Measurements from ENCODE around the gene CDC25B. TPM values are rescaled to one million over a fixed set of nuclear protein-coding genes. Genes with fewer than 3 reads are reported as not detected.

CDC25B gene
- total and polyA plus RNA-seq, 2 of the 8 experiments (the other 6 are each of a cell fraction or from before 2014, with no cell fraction given), result 21.7 to 31.2 TPM

DNA sequence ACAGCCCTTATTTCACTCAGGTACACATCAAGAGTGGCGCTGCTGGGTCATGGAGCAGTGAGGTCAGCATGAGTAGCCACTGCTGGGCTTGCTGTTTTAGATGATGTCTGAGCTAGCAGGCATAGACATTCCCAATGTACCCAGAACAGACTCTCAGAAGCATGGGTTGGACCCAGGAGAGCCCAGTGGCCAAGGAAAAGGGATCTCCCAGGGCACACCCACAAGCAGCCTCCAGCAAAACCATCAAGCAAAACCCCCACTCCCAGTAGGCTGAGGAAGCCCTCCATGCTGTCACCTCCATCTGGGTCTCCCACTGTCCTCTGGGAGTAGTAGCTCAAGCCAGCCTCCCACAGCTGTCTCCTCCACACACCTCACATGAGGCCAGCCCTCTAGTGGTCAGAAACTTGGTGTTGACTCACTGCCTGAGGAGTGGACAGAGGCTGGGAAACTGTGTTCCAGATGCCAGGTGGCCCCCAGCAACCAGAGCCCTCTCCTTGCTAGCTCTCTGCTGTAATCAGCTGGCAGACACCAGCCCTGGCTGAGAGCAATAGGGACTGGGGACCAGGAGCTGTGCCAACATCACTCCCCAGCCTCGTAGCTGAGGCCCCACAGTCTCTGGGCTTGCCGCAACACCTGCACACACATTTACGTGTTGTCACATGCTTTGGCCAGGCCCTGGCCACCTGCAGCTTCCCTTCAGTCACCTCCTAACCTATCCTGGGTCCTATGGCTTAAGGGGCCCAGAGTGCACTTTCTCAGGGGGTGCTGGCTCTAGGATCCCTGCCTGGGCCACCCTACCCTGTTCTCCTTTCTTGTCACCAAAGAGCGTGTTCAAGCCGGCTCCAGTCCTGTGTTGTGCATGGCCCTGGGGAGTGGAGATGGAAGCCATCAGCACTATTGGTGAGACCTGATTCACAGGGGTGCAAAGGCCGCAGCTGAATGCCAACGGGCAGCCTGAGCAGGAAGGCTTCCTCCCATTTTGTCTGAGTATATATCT lies 22.3 kb downstream of the CDC25B start (continued):
- TF ChIP-seq SIN3A (conservative IDR thresholded peaks at IDR 0.05 in 1 of 2, IDR thresholded peaks at IDR 0.05 in 1 of 2; ENCODE audit: low read depth in 1 of 2, low read length in 2 of 2), result no peak
- no peak for TF ChIP-seq GTF2F1 (IDR thresholded peaks at IDR 0.05; ENCODE audit: borderline replicate concordance, low read depth, low read length)
- no peak for TF ChIP-seq CEBPB (IDR thresholded peaks at IDR 0.05; ENCODE audit: low read depth, low read length)
- TF ChIP-seq CBX5 (IDR thresholded peaks at IDR 0.05; ENCODE audit: low read depth, low read length), result no peak
- TF ChIP-seq POLR2AphosphoS5 (IDR thresholded peaks at IDR 0.05; ENCODE audit: low read depth, low read length), result no peak
- 0 out of 2 replicates have a peak, but pooled peaks have one; percentile 44 for TF ChIP-seq JUND (IDR thresholded peaks at IDR 0.05; ENCODE audit: low read length)
- no peak for TF ChIP-seq CTBP2 (IDR thresholded peaks at IDR 0.05; ENCODE audit: borderline replicate concordance, insufficient read depth, insufficient read length, low read length)
- TF ChIP-seq FOSL1 (IDR thresholded peaks at IDR 0.05; ENCODE audit: insufficient read depth, low read depth, low read length), result no peak
- peak; percentile 48 to 63 for TF ChIP-seq RAD21 (IDR thresholded peaks at IDR 0.05 in 1 of 2, conservative IDR thresholded peaks at IDR 0.05 in 1 of 2; ENCODE audit: low read depth in 2 of 2, low read length in 2 of 2)
- TF ChIP-seq RFX5 (IDR thresholded peaks at IDR 0.05; ENCODE audit: borderline replicate concordance, low read depth, low read length), result no peak
- TF ChIP-seq, protein P1, sequence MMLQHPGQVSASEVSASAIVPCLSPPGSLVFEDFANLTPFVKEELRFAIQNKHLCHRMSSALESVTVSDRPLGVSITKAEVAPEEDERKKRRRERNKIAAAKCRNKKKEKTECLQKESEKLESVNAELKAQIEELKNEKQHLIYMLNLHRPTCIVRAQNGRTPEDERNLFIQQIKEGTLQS (IDR thresholded peaks at IDR 0.05; ENCODE audit: insufficient read depth, low read depth, low read length), result no peak
- TF ChIP-seq, protein P2, sequence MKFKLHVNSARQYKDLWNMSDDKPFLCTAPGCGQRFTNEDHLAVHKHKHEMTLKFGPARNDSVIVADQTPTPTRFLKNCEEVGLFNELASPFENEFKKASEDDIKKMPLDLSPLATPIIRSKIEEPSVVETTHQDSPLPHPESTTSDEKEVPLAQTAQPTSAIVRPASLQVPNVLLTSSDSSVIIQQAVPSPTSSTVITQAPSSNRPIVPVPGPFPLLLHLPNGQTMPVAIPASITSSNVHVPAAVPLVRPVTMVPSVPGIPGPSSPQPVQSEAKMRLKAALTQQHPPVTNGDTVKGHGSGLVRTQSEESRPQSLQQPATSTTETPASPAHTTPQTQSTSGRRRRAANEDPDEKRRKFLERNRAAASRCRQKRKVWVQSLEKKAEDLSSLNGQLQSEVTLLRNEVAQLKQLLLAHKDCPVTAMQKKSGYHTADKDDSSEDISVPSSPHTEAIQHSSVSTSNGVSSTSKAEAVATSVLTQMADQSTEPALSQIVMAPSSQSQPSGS (IDR thresholded peaks at IDR 0.05; ENCODE audit: low read length), result no peak
- TF ChIP-seq TBP (IDR thresholded peaks at IDR 0.05; ENCODE audit: low read depth, low read length), result no peak
- TF ChIP-seq SP1 (IDR thresholded peaks at IDR 0.05; ENCODE audit: low read depth, low read length), result no peak
- no peak for TF ChIP-seq SAP30 (IDR thresholded peaks at IDR 0.05; ENCODE audit: insufficient read depth, insufficient replicate concordance, low read length)
- no peak for TF ChIP-seq RBBP5 (IDR thresholded peaks at IDR 0.05; ENCODE audit: borderline replicate concordance, low read depth, low read length)
- no peak for TF ChIP-seq NANOG (IDR thresholded peaks at IDR 0.05; ENCODE audit: insufficient read depth, low read depth, low read length, poor library complexity, severe bottlenecking)
- TF ChIP-seq ZNF274 (IDR thresholded peaks at IDR 0.05; ENCODE audit: borderline replicate concordance, extremely low read depth, low read length), result no peak
- no peak for TF ChIP-seq MAFK (IDR thresholded peaks at IDR 0.05; ENCODE audit: low read depth, low read length)
- TF ChIP-seq RXRA (IDR thresholded peaks at IDR 0.05; ENCODE audit: insufficient read depth, low read depth, low read length), result no peak

Data from H1 (cell line).